B cell (primary cell): ENCODE results near the gene ZSCAN2.

Experiments
- CTCF ChIP-seq: fragments of 200-600 bp; IDR thresholded peaks from one replicate; pipeline ENCODE4 v1.8.0; 2022; ENCODE audit warnings: antibody characterized with exemption, mild to moderate bottlenecking
- EZH2 ChIP-seq: IDR thresholded peaks from 2 replicates; pipeline ENCODE4 v1.6.1; 2012; ENCODE audit warnings: borderline replicate concordance, low read depth, mild to moderate bottlenecking, moderate library complexity, low read length; ENCODE audit not compliant: insufficient read depth, poor library complexity, severe bottlenecking

- no peak for TF ChIP-seq CTCF
- no peak for TF ChIP-seq EZH2
Observed at GRCh38 chr15:84649706-84650105, 48.9 kb downstream of the ZSCAN2 start.
